HEK293T (cell line): Measurements from ENCODE around the gene RAB9B.

ENCODE experiments used
- ELF4 ChIP-seq: fragments of 450-650 bp; IDR thresholded peaks from 2 replicates; pipeline ENCODE4 v1.6.1; 2017; ENCODE audit warnings: antibody characterized with exemption
- FOXA1 ChIP-seq: fragments of 450-650 bp; IDR thresholded peaks from 2 replicates; pipeline ENCODE4 v1.6.1; 2016; ENCODE audit warnings: mild to moderate bottlenecking
- L3MBTL2 ChIP-seq: fragments of 450-650 bp; conservative IDR thresholded peaks from 2 replicates; pipeline ENCODE4 v1.6.1; 2016; ENCODE audit warnings: mild to moderate bottlenecking
- NFRKB ChIP-seq: fragments of 450-650 bp; IDR thresholded peaks from 2 replicates; pipeline ENCODE4 v1.6.1; 2016; ENCODE audit warnings: mild to moderate bottlenecking, moderate library complexity
- SP1 ChIP-seq: fragments of 450-650 bp; IDR thresholded peaks from 2 replicates; pipeline ENCODE4 v1.6.1; 2017
- TF ChIP-seq, protein P1 (sequence below): fragments of 450-650 bp; IDR thresholded peaks from 2 replicates; pipeline ENCODE4 v1.6.1; 2016

DNA sequence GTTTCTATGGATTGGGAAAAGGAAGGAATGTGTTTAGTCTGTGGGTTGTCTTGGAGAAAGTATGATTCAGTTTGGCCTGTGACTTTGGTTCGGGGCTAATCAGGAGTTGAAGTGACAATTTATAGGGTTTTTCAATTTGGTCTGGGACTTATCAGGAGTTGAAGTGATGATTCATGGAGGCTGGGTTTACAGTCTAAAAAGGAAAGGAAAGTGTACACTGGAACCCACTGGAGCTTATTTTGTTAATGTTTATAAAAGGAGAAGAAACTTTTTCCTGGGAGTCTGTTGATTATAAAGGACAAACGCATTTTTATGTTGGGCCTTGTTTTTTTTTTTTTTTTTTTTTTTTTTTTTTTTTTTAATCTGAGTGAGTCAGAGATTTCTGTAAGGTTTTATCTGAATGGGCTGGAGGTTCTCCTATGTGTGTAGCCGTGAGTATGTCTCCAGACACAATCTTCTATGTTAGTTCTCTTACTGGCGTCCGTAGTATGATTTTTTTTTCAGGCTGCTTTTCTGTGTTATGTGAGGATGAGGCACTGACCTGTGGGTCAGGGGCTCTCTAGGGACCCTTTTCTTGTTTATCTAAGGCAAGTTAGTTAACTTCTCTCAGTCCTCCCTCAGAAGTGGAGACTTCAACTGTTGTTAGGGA lies 33.0 kb upstream of the RAB9B start:
- no peak for TF ChIP-seq SP1
- TF ChIP-seq L3MBTL2, result no peak
- TF ChIP-seq ELF4, result no peak
- no peak for TF ChIP-seq NFRKB
- TF ChIP-seq FOXA1, result no peak
- TF ChIP-seq, protein P1, sequence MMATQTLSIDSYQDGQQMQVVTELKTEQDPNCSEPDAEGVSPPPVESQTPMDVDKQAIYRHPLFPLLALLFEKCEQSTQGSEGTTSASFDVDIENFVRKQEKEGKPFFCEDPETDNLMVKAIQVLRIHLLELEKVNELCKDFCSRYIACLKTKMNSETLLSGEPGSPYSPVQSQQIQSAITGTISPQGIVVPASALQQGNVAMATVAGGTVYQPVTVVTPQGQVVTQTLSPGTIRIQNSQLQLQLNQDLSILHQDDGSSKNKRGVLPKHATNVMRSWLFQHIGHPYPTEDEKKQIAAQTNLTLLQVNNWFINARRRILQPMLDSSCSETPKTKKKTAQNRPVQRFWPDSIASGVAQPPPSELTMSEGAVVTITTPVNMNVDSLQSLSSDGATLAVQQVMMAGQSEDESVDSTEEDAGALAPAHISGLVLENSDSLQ, result no peak
